Fibroblast of villous mesenchyme (primary cell): ENCODE measurements around the gene BMF. TPM values are rescaled to one million over a fixed set of nuclear protein-coding genes. Genes with fewer than 3 reads are reported as not detected.
A peak's percentile ranks its signal among the peaks of the same experiment; 100 is the strongest.
"Not testable (repeated sequence)": the region's sequence is repeated elsewhere in the genome, so short reads cannot be mapped to it uniquely, and the experiment has no call there.

ENCODE experiments used
- DNase-seq: peaks from one replicate; pipeline ENCODE4 v3.0.0-alpha.2; 2010; ENCODE audit warnings: low read depth
- H3K4me3 ChIP-seq: 2 replicates; pipeline ENCODE4 v1.5.1; 2011; ENCODE audit warnings: low read depth, mild to moderate bottlenecking, low read length
- CTCF ChIP-seq: IDR thresholded peaks from 2 replicates; pipeline ENCODE4 v1.5.1; 2012; ENCODE audit warnings: low read depth, mild to moderate bottlenecking, low read length; ENCODE audit not compliant: insufficient read depth
- total RNA-seq: library from RNA; depleted of rRNA; stranded (reverse); fragments of >200 nt; gene quantifications from 2 replicates; pipeline ENCODE4 v1.2.3, GENCODE V29; 2012

The BMF gene
- total RNA-seq, 1 donor: 0.86 TPM

- DNase-seq: no peak
- no peak for TF ChIP-seq CTCF
- no peak overlapping the region for H3K4me3 ChIP-seq
These were observed 13.4 kb upstream of the BMF start for GRCh38 chr15:40121911-40122638.

GRCh38 chr15:40118473-40118872 is 9.8 kb upstream of the BMF start:
- DNase-seq: peak; percentile 33
- no peak for TF ChIP-seq CTCF
- H3K4me3 ChIP-seq: no peak overlapping the region

GRCh38 chr15:40115670-40116093 is 7.0 kb upstream of the BMF start:
- no peak for DNase-seq
- TF ChIP-seq CTCF: no peak
- H3K4me3 ChIP-seq: no peak overlapping the region

- not testable (repeated sequence) for DNase-seq, H3K4me3 ChIP-seq
These were observed 6.4 kb upstream of the BMF start for GRCh38 chr15:40115106-40115505.

- no peak overlapping the region for H3K4me3 ChIP-seq
- no peak for DNase-seq
- TF ChIP-seq CTCF: no peak
These were observed 5.5 kb upstream of the BMF start for GRCh38 chr15:40114218-40114617.

- H3K4me3 ChIP-seq: no peak overlapping the region
- DNase-seq: no peak
- no peak for TF ChIP-seq CTCF
These were observed 4.1 kb upstream of the BMF start for GRCh38 chr15:40112789-40113188.

GRCh38 chr15:40111888-40112287 is 3.2 kb upstream of the BMF start:
- TF ChIP-seq CTCF: no peak
- no peak for DNase-seq
- no peak overlapping the region for H3K4me3 ChIP-seq
